ENCODE results near the gene COL6A5. TPM values are rescaled to one million over a fixed set of nuclear protein-coding genes. Genes with fewer than 3 reads are reported as not detected.

COL6A5 gene
- total and polyA plus RNA-seq, 2 donors: 0.05 TPM

DNA sequence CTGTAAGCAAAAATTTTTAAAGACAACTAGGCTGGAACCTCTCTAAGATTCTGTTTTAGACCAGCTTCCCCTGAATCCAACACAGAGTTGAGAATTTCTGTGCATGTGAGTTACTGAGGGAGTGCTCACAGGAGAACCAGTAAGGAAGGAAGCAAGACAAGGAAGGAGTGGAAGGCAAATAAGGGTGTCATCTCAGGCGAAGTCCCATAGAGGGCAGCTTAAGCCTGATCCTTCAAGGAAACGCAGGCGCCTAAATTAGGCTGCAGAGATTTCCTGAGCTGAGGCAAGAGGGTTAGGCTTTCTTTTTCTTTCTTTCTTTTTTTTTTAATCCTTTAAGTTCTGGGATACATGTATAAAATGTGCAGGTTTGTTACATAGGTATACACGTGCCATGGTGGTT, 135.3 kb downstream of the COL6A5 start:
- Histone ChIP-seq H3K9me3 (ENCODE audit: control insufficient read depth in 2 of 2, insufficient read depth in 1 of 2, low read length in 1 of 2) (no peaks in the 10 kb centered on the region), H3K27ac (ENCODE audit: low read depth in 1 of 2, low read length in 1 of 2) (no peak overlapping the region), H3K27me3 (ENCODE audit: control insufficient read depth in 2 of 2, insufficient read depth in 1 of 2, low read length in 1 of 2) (no peaks in the 10 kb centered on the region), H3K4me1 (ENCODE audit: control insufficient read depth in 2 of 2, insufficient read depth in 2 of 2, low read length in 2 of 2) (no peaks in the 10 kb centered on the region), H3K36me3 (ENCODE audit: control insufficient read depth in 2 of 2, insufficient read depth in 2 of 2, low read length in 1 of 2) (no peaks in the 10 kb centered on the region), H3K4me3 (ENCODE audit: low read length in 2 of 2) (no peak overlapping the region)
- DNase-seq (ENCODE audit: low read depth in 6 of 9, low spot score in 9 of 9): no peak
- WGBS: 19% methylated on average over 4 of the region's 4 CpGs

DNA sequence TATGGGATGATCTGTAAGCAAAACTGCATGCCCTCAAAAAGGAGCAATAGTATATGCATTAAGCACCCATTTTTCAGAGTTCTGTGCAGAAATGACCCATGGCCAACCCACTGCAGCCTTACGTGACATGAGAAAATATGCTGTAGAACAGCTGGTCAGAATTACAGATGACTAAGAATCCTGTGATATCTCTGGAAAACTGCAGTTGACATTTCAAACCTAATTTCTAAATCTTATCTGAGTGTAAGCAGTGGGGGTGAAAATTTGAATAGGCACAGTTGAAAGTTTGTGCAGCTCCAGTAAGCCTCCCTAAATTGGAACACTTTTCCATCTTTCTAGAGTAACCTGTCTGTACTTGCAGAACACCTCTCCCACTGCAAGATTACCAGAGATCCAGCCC, 142.8 kb downstream of the COL6A5 start:
- 95% methylated on average over 1 of the region's 1 CpG for WGBS
- Histone ChIP-seq H3K27ac (ENCODE audit: low read depth in 1 of 2, low read length in 1 of 2) (no peak overlapping the region), H3K4me3 (ENCODE audit: low read length in 2 of 2) (no peak overlapping the region), H3K27me3 (ENCODE audit: control insufficient read depth in 2 of 2, insufficient read depth in 1 of 2, low read length in 1 of 2) (no peaks in the 10 kb centered on the region), H3K36me3 (ENCODE audit: control insufficient read depth in 2 of 2, insufficient read depth in 2 of 2, low read length in 1 of 2) (no peaks in the 10 kb centered on the region), H3K9me3 (ENCODE audit: control insufficient read depth in 2 of 2, insufficient read depth in 1 of 2, low read length in 1 of 2) (no peaks in the 10 kb centered on the region), H3K4me1 (ENCODE audit: control insufficient read depth in 2 of 2, insufficient read depth in 2 of 2, low read length in 2 of 2) (no peaks in the 10 kb centered on the region)
- no peak for DNase-seq (ENCODE audit: low read depth in 6 of 9, low spot score in 9 of 9)

DNA sequence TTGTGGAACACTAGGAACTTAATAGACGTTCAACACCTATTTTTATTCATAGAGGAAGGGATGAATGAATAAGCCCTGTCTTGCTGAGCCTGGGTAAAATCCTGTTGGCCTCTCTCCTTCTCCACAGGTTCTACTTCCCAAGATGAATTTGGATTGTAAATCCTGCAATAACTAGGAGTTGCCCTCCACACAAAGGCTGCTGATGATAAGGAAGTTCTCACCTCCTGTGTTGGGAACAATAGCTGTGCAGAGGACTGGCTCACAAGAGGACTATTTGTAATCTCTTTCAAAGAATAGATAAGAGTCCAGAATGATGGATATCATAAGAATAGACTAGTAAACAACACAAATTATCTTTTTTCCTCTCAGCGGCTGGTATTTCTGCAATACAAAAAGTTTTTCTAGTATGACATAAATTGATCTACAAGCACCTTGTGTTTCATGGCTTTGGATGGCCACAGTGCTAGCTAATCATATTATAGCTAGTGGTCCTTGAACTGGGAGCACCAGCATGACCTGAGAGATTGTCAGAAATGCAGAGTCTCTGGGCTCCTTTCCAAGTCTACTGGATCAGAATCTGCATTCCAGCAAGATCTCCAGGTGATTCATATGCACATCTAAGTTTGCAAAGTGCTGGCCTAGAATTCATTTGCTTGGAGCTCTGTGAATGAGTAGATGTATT, 143.4 kb downstream of the COL6A5 start:
- Histone ChIP-seq H3K4me1 (ENCODE audit: control insufficient read depth in 2 of 2, insufficient read depth in 2 of 2, low read length in 2 of 2) (no peaks in the 10 kb centered on the region), H3K27ac (ENCODE audit: low read depth in 1 of 2, low read length in 1 of 2) (no peak overlapping the region), H3K27me3 (ENCODE audit: control insufficient read depth in 2 of 2, insufficient read depth in 1 of 2, low read length in 1 of 2) (no peaks in the 10 kb centered on the region), H3K9me3 (ENCODE audit: control insufficient read depth in 2 of 2, insufficient read depth in 1 of 2, low read length in 1 of 2) (no peaks in the 10 kb centered on the region), H3K4me3 (ENCODE audit: low read length in 2 of 2) (no peak overlapping the region), H3K36me3 (ENCODE audit: control insufficient read depth in 2 of 2, insufficient read depth in 2 of 2, low read length in 1 of 2) (no peaks in the 10 kb centered on the region)
- DNase-seq (ENCODE audit: low read depth in 6 of 9, low spot score in 9 of 9): no peak
- 82% methylated on average over 2 of the region's 2 CpGs for WGBS

DNA sequence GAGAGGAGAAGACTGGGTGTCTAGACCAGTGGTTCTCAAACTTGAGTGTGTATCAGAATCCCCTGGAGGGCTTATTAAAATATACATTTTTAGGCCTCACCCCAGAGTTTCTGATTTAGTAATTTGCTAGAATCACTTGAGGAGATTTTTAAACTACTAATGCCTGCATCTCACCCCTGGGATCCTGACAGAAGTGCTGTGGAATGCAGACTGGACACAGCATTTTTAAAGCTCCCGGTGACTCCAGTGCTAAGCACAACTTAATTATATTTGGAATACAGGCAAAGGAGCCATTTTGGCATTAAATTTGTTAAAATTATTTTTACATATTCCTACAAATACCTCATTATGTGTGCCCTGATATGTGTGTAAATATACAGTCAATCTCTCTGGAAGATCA, 144.8 kb downstream of the COL6A5 start:
- no peak overlapping the region for H3K27ac ChIP-seq (ENCODE audit: low read depth in 1 of 2, low read length in 1 of 2)
- DNase-seq (ENCODE audit: low read depth in 6 of 9, low spot score in 9 of 9): no peak
- H3K27me3 ChIP-seq (ENCODE audit: control insufficient read depth in 2 of 2, insufficient read depth in 1 of 2, low read length in 1 of 2): no peaks in the 10 kb centered on the region
- no peak overlapping the region for H3K4me3 ChIP-seq (ENCODE audit: low read length in 2 of 2)
- no peaks in the 10 kb centered on the region for H3K4me1 ChIP-seq (ENCODE audit: control insufficient read depth in 2 of 2, insufficient read depth in 2 of 2, low read length in 2 of 2)
- 95% methylated on average over 1 of the region's 1 CpG for WGBS
- H3K9me3 ChIP-seq (ENCODE audit: control insufficient read depth in 2 of 2, insufficient read depth in 1 of 2, low read length in 1 of 2): no peaks in the 10 kb centered on the region
- no peaks in the 10 kb centered on the region for H3K36me3 ChIP-seq (ENCODE audit: control insufficient read depth in 2 of 2, insufficient read depth in 2 of 2, low read length in 1 of 2)

DNA sequence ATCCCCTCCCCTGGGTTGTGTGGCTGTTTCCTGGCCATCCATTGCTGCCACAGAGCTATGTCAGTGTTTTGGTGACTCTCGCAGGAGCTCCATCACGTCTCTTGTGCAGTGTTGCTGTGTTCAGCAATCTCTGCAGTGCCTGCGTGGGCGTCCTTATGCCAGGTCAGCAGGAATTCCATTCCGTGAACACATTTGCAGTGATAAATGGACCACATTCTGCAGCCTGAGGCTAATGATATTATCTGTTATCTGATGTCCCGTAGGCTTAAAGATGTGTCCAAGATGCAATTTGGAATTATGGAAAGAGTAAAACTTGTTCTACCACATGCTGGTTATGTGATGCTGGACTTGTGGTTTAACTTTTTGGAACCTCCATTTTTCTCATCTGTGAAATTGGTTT, 146.0 kb downstream of the COL6A5 start:
- no peak for DNase-seq (ENCODE audit: low read depth in 6 of 9, low spot score in 9 of 9)
- no peak overlapping the region for H3K4me3 ChIP-seq (ENCODE audit: low read length in 2 of 2)
- no peaks in the 10 kb centered on the region for H3K27me3 ChIP-seq (ENCODE audit: control insufficient read depth in 2 of 2, insufficient read depth in 1 of 2, low read length in 1 of 2)
- no peak overlapping the region for H3K27ac ChIP-seq (ENCODE audit: low read depth in 1 of 2, low read length in 1 of 2)
- H3K4me1 ChIP-seq (ENCODE audit: control insufficient read depth in 2 of 2, insufficient read depth in 2 of 2, low read length in 2 of 2): no peaks in the 10 kb centered on the region
- WGBS: 83% methylated on average over 6 of the region's 6 CpGs
- H3K36me3 ChIP-seq (ENCODE audit: control insufficient read depth in 2 of 2, insufficient read depth in 2 of 2, low read length in 1 of 2): no peaks in the 10 kb centered on the region
- no peaks in the 10 kb centered on the region for H3K9me3 ChIP-seq (ENCODE audit: control insufficient read depth in 2 of 2, insufficient read depth in 1 of 2, low read length in 1 of 2)

DNA sequence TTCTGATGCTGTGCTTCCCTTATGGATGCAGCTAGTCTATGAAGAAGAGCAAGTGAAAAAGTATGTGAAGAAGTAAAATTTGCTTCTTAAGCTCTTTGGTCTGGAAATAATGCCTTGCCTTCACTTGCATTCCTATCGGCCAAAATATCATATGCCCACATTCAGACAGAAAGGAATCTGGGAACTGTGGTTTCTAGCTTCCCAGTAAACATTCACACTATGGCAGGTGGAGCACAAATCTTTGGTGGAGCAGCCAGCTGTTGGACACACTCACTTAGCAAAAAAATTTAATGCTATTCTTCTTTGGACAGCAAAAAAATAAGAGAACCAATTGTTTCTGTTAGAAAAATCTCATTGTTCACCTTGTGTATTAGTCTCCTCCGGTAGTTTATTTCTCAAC, 159.2 kb downstream of the COL6A5 start:
- Histone ChIP-seq H3K27ac (ENCODE audit: low read depth in 1 of 2, low read length in 1 of 2) (no peak overlapping the region), H3K9me3 (ENCODE audit: control insufficient read depth in 2 of 2, insufficient read depth in 1 of 2, low read length in 1 of 2) (no peaks in the 10 kb centered on the region), H3K4me3 (ENCODE audit: low read length in 2 of 2) (no peak overlapping the region), H3K4me1 (ENCODE audit: control insufficient read depth in 2 of 2, insufficient read depth in 2 of 2, low read length in 2 of 2) (no peaks in the 10 kb centered on the region), H3K27me3 (ENCODE audit: control insufficient read depth in 2 of 2, insufficient read depth in 1 of 2, low read length in 1 of 2) (no peaks in the 10 kb centered on the region), H3K36me3 (ENCODE audit: control insufficient read depth in 2 of 2, insufficient read depth in 2 of 2, low read length in 1 of 2) (no peaks in the 10 kb centered on the region)
- WGBS: 94% methylated on average over 2 of the region's 2 CpGs
- no peak for DNase-seq (ENCODE audit: low read depth in 6 of 9, low spot score in 9 of 9)

DNA sequence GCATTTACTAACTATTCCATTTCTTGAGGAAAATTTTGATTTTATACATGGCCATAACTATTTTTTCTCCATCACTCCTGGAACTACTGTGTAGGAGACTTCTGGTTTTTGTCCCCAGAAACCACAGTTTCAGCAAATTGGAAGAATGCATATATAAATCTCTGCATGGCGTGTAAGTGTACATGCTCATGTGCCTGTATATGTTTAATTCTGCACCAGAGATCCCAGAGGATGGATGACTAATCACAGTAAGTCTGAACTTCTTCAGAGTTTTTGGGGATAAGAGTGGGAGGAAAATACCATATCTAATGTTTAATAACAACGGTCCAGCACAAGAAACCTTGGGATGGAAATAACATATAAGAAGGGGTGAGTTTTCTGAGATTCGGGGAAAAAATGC, 160.6 kb downstream of the COL6A5 start:
- Histone ChIP-seq H3K36me3 (ENCODE audit: control insufficient read depth in 2 of 2, insufficient read depth in 2 of 2, low read length in 1 of 2) (no peaks in the 10 kb centered on the region), H3K27me3 (ENCODE audit: control insufficient read depth in 2 of 2, insufficient read depth in 1 of 2, low read length in 1 of 2) (no peaks in the 10 kb centered on the region), H3K9me3 (ENCODE audit: control insufficient read depth in 2 of 2, insufficient read depth in 1 of 2, low read length in 1 of 2) (no peaks in the 10 kb centered on the region), H3K27ac (ENCODE audit: low read depth in 1 of 2, low read length in 1 of 2) (no peak overlapping the region), H3K4me1 (ENCODE audit: control insufficient read depth in 2 of 2, insufficient read depth in 2 of 2, low read length in 2 of 2) (no peaks in the 10 kb centered on the region), H3K4me3 (ENCODE audit: low read length in 2 of 2) (no peak overlapping the region)
- 96% methylated on average over 3 of the region's 3 CpGs for WGBS
- DNase-seq (ENCODE audit: low read depth in 6 of 9, low spot score in 9 of 9): no peak

DNA sequence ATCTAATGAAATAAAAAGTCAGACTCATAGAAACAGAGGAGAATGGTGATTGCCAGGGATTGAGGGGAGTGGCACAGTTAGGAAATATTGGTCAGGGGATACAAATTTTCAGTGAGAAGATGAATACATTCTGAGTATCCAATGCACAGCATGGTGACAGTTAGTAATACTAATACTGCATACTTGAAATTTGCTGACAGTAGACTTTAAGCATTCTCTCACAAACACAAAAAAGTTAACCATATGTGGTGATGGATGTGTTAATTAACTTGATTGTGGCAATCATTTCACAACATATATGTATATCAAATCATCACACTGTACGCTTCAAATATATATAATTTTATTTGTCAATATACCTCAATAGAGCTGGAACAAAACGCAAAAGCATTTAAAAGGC, 162.3 kb downstream of the COL6A5 start:
- no peaks in the 10 kb centered on the region for H3K36me3 ChIP-seq (ENCODE audit: control insufficient read depth in 2 of 2, insufficient read depth in 2 of 2, low read length in 1 of 2)
- DNase-seq (ENCODE audit: low read depth in 6 of 9, low spot score in 9 of 9): no peak
- H3K27ac ChIP-seq (ENCODE audit: low read depth in 1 of 2, low read length in 1 of 2): no peak overlapping the region
- H3K27me3 ChIP-seq (ENCODE audit: control insufficient read depth in 2 of 2, insufficient read depth in 1 of 2, low read length in 1 of 2): no peaks in the 10 kb centered on the region
- 92% methylated on average over 2 of the region's 2 CpGs for WGBS
- no peaks in the 10 kb centered on the region for H3K4me1 ChIP-seq (ENCODE audit: control insufficient read depth in 2 of 2, insufficient read depth in 2 of 2, low read length in 2 of 2)
- H3K4me3 ChIP-seq (ENCODE audit: low read length in 2 of 2): no peak overlapping the region
- no peaks in the 10 kb centered on the region for H3K9me3 ChIP-seq (ENCODE audit: control insufficient read depth in 2 of 2, insufficient read depth in 1 of 2, low read length in 1 of 2)

DNA sequence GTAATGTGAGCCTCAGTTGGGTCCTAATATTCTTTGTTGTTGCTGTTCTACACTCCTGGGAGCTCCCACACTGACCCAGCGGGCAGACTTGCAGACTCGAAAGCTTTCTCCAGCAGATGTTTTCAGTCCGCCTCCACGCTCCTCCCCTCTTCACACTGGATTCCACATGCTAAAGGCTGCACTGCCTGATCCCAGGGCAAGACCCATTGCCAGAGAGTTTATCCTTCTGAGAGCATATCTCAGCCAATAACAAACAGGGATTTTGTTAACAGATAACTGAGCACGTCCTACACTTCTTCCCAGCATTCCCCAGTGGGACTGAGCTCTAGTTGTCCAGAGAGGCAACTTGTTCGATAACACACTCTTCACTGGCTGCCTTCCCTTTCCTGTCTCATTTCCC, 163.5 kb downstream of the COL6A5 start:
- no peak for DNase-seq (ENCODE audit: low read depth in 6 of 9, low spot score in 9 of 9)
- WGBS: 76% methylated on average over 6 of the region's 6 CpGs
- H3K4me3 ChIP-seq (ENCODE audit: low read length in 2 of 2): no peak overlapping the region

DNA sequence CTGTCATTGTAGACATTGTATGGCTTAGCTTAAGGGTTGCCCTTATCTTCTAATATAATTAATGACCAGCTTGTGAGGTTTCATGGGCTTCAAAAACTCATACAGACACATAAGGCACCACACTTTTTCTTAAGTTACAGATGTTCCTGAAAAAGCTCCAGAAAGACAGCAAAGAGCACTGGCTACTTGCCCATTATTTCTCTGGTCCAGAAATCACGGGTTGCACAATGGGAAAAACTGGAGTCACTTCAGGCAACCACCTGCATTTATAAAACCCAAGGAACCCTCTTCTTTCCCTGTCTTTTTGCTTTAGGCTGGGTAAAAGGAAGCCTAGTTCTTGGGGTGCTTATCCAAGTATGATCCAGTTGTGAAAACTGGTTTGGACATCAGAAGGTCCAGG, 169.2 kb downstream of the COL6A5 start:
- WGBS: 84% methylated on average over 1 of the region's 1 CpG

More for the DNA sequence above, 163.5 kb downstream of the COL6A5 start:
- H3K27me3 ChIP-seq (ENCODE audit: control insufficient read depth in 2 of 2, insufficient read depth in 1 of 2, low read length in 1 of 2): no peaks in the 10 kb centered on the region
- no peaks in the 10 kb centered on the region for H3K9me3 ChIP-seq (ENCODE audit: control insufficient read depth in 2 of 2, insufficient read depth in 1 of 2, low read length in 1 of 2)
- no peaks in the 10 kb centered on the region for H3K4me1 ChIP-seq (ENCODE audit: control insufficient read depth in 2 of 2, insufficient read depth in 2 of 2, low read length in 2 of 2)
- H3K27ac ChIP-seq (ENCODE audit: low read depth in 1 of 2, low read length in 1 of 2): no peak overlapping the region
- H3K36me3 ChIP-seq (ENCODE audit: control insufficient read depth in 2 of 2, insufficient read depth in 2 of 2, low read length in 1 of 2): no peaks in the 10 kb centered on the region

More for the DNA sequence above, 169.2 kb downstream of the COL6A5 start:
- no peaks in the 10 kb centered on the region for H3K9me3 ChIP-seq (ENCODE audit: control insufficient read depth in 2 of 2, insufficient read depth in 1 of 2, low read length in 1 of 2)
- H3K27ac ChIP-seq (ENCODE audit: low read depth in 1 of 2, low read length in 1 of 2): no peak overlapping the region
- H3K4me3 ChIP-seq (ENCODE audit: low read length in 2 of 2): no peak overlapping the region
- H3K36me3 ChIP-seq (ENCODE audit: control insufficient read depth in 2 of 2, insufficient read depth in 2 of 2, low read length in 1 of 2): no peaks in the 10 kb centered on the region
- peaks cover 9 to 32% of the 10 kb centered on the region in 2 donors for H3K27me3 ChIP-seq (ENCODE audit: control insufficient read depth in 2 of 2, insufficient read depth in 1 of 2, low read length in 1 of 2)
- no peaks in the 10 kb centered on the region for H3K4me1 ChIP-seq (ENCODE audit: control insufficient read depth in 2 of 2, insufficient read depth in 2 of 2, low read length in 2 of 2)
- no peak for DNase-seq (ENCODE audit: low read depth in 6 of 9, low spot score in 9 of 9)

All from thymus (tissue), 11 donors.